ENCODE results near the gene ADARB2. TPM values are rescaled to one million over a fixed set of nuclear protein-coding genes. Genes with fewer than 3 reads are reported as not detected.

Gene ADARB2
- polyA plus RNA-seq, 1 of the 3 experiments (the other 2 are of a cell fraction), result not detected

DNA sequence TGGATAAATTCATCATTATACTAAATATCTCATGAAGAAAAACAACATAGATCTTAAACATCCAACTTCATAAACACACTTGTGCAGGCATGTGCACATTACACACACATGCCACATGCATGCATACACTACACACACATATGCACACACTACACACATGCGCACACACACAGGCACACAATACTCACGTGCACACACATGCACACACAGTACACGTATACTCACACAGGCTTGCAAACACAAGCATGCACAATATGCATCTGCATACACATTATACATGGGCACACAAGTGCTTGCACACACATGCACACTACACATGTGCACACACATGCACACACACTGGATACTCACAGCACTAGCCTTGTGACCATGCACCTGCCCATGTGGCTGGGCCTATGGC, 105.2 kb downstream of the ADARB2 start:
- H3K79me2 ChIP-seq (ENCODE audit: insufficient read depth), result no peaks in the 10 kb centered on the region
- H3K27ac ChIP-seq (ENCODE audit: low read depth in 2 of 2, low read length in 1 of 2), result no peak overlapping the region
- POLR2A ChIA-PET, result no interaction called here
- H3K9ac ChIP-seq, result no peak overlapping the region
- H3K4me3 ChIP-seq (ENCODE audit: low read depth in 2 of 2, low read length in 1 of 2), result no peak overlapping the region
- CTCF ChIA-PET, result no interaction called here
- no peaks in the 10 kb centered on the region for H3K27me3 ChIP-seq (ENCODE audit: insufficient read depth)
- TF ChIP-seq SMC3 (IDR thresholded peaks at IDR 0.05; ENCODE audit: low read depth, low read length), result no peak
- TF ChIP-seq, protein P1, sequence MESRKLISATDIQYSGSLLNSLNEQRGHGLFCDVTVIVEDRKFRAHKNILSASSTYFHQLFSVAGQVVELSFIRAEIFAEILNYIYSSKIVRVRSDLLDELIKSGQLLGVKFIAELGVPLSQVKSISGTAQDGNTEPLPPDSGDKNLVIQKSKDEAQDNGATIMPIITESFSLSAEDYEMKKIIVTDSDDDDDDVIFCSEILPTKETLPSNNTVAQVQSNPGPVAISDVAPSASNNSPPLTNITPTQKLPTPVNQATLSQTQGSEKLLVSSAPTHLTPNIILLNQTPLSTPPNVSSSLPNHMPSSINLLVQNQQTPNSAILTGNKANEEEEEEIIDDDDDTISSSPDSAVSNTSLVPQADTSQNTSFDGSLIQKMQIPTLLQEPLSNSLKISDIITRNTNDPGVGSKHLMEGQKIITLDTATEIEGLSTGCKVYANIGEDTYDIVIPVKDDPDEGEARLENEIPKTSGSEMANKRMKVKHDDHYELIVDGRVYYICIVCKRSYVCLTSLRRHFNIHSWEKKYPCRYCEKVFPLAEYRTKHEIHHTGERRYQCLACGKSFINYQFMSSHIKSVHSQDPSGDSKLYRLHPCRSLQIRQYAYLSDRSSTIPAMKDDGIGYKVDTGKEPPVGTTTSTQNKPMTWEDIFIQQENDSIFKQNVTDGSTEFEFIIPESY (IDR thresholded peaks at IDR 0.05; ENCODE audit: borderline replicate concordance, low read depth), result no peak
- no peak for TF ChIP-seq USF2 (IDR thresholded peaks at IDR 0.05; ENCODE audit: borderline replicate concordance, low read depth, low read length)
- no peak for TF ChIP-seq FOXJ3 (CRISPR knock-in tag; IDR thresholded peaks at IDR 0.05)
- TF ChIP-seq SIN3A (IDR thresholded peaks at IDR 0.05; ENCODE audit: borderline replicate concordance, low read depth, low read length), result no peak
- TF ChIP-seq, protein P2, sequence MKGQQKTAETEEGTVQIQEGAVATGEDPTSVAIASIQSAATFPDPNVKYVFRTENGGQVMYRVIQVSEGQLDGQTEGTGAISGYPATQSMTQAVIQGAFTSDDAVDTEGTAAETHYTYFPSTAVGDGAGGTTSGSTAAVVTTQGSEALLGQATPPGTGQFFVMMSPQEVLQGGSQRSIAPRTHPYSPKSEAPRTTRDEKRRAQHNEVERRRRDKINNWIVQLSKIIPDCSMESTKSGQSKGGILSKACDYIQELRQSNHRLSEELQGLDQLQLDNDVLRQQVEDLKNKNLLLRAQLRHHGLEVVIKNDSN (IDR thresholded peaks at IDR 0.05; ENCODE audit: borderline replicate concordance, low read depth), result no peak
- TF ChIP-seq MAX (IDR thresholded peaks at IDR 0.05; ENCODE audit: low read depth), result no peak
- TF ChIP-seq FOSL2 (IDR thresholded peaks at IDR 0.05; ENCODE audit: borderline replicate concordance, low read depth), result no peak
- no peak for TF ChIP-seq CHD2 (IDR thresholded peaks at IDR 0.05; ENCODE audit: low read length, partially characterized antibody)
- no peak for TF ChIP-seq NFIC (IDR thresholded peaks at IDR 0.05; ENCODE audit: borderline replicate concordance)
- TF ChIP-seq, protein P3, sequence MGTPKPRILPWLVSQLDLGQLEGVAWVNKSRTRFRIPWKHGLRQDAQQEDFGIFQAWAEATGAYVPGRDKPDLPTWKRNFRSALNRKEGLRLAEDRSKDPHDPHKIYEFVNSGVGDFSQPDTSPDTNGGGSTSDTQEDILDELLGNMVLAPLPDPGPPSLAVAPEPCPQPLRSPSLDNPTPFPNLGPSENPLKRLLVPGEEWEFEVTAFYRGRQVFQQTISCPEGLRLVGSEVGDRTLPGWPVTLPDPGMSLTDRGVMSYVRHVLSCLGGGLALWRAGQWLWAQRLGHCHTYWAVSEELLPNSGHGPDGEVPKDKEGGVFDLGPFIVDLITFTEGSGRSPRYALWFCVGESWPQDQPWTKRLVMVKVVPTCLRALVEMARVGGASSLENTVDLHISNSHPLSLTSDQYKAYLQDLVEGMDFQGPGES (IDR thresholded peaks at IDR 0.05; ENCODE audit: low read depth, low read length), result no peak
- no peak for TF ChIP-seq GATA2 (CRISPR knock-in tag; IDR thresholded peaks at IDR 0.05)
- no peak for TF ChIP-seq PBX3 (IDR thresholded peaks at IDR 0.05)
- no peak for TF ChIP-seq MEF2A (IDR thresholded peaks at IDR 0.05; ENCODE audit: borderline replicate concordance, low read depth)
- no peak for TF ChIP-seq POLR2AphosphoS5 (IDR thresholded peaks at IDR 0.05; ENCODE audit: low read depth, low read length)
- TF ChIP-seq ELF1 (IDR thresholded peaks at IDR 0.05), result no peak
- TF ChIP-seq NRF1 (IDR thresholded peaks at IDR 0.05; ENCODE audit: low read depth, low read length), result no peak
- TF ChIP-seq TAF1 (IDR thresholded peaks at IDR 0.05; ENCODE audit: borderline replicate concordance, low read depth, low read length), result no peak
- no peak for TF ChIP-seq MXI1 (IDR thresholded peaks at IDR 0.05; ENCODE audit: low read depth, low read length)
- TF ChIP-seq GABPA (IDR thresholded peaks at IDR 0.05; ENCODE audit: low read depth), result no peak
- WGBS (ENCODE audit: low lambda C conversion rate), result 40% methylated on average over 3 of the region's 3 CpGs
- H4K20me1 ChIP-seq (ENCODE audit: insufficient read depth), result no peaks in the 10 kb centered on the region
- no peaks in the 10 kb centered on the region for H3K4me1 ChIP-seq (ENCODE audit: control insufficient read depth in 1 of 2, insufficient read depth in 2 of 2, low read depth in 1 of 2, low read length in 1 of 2)
- no peak overlapping the region for H3K4me2 ChIP-seq
- H3K36me3 ChIP-seq (replicated peaks in 1 of 2; ENCODE audit: control insufficient read depth in 1 of 2, insufficient read depth in 2 of 2, low read length in 1 of 2), result no peaks in the 10 kb centered on the region
- H2AFZ ChIP-seq (ENCODE audit: low read depth), result no peak overlapping the region
- no peaks in the 10 kb centered on the region for H3K9me2 ChIP-seq
- H3F3A ChIP-seq (replicated peaks; ENCODE audit: insufficient read depth), result no peaks in the 10 kb centered on the region
- no peaks in the 10 kb centered on the region for H3K9me3 ChIP-seq
- DNase-seq, result no peak
